ENCODE measurements around the gene PBLD.
"Not testable (repeated sequence)": the region's sequence is repeated elsewhere in the genome, so short reads cannot be mapped to it uniquely, and the experiment has no call there.

PBLD gene

DNA sequence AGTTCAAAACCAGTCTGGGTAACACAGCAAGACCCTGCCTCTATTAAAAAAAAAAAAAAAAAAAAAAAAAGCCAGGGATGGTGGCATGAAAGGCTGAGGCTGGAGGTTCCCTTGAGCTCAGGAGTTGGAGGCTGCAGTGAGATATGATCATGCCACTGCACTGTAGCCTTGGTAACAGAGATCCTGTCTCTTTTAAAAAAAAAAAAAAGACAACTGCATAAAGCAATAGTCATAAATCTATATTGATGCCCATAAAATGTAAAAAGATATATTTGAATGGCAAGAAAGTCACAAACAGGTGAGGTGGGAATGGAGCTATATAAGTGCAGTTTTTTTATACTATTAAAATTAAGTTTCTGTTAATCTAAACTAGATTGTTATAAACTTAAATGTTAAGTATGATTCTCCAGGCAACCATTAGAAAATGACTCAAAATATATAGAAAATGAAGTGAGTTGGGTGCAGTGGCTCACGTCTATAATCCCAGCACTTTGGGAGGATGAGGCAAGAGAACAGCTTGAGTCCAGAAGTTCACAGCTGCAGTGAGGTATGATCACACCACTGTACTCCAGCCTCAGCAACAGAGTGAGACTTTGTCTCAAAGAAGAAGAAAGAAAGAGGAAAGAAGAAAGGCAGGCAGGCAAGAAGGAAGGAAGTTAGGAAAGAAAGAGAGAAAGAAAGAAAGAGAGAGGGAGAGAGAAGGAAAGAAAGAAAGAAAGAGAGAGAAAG, 14.2 kb downstream of the PBLD start:
- Histone ChIP-seq H3K4me1 (ENCODE audit: insufficient read depth, poor library complexity, severe bottlenecking) (no peaks in the 10 kb centered on the region), H3K27me3 (ENCODE audit: insufficient read depth, poor library complexity, severe bottlenecking) (no peaks in the 10 kb centered on the region), H3K9me3 (ENCODE audit: severe bottlenecking) (no peaks in the 10 kb centered on the region), H3K27ac (ENCODE audit: poor library complexity, severe bottlenecking) (no peak overlapping the region), H3K36me3 (ENCODE audit: low read depth) (no peaks in the 10 kb centered on the region), H3K4me3 (ENCODE audit: severe bottlenecking) (no peak overlapping the region)
- TF ChIP-seq, protein P1, sequence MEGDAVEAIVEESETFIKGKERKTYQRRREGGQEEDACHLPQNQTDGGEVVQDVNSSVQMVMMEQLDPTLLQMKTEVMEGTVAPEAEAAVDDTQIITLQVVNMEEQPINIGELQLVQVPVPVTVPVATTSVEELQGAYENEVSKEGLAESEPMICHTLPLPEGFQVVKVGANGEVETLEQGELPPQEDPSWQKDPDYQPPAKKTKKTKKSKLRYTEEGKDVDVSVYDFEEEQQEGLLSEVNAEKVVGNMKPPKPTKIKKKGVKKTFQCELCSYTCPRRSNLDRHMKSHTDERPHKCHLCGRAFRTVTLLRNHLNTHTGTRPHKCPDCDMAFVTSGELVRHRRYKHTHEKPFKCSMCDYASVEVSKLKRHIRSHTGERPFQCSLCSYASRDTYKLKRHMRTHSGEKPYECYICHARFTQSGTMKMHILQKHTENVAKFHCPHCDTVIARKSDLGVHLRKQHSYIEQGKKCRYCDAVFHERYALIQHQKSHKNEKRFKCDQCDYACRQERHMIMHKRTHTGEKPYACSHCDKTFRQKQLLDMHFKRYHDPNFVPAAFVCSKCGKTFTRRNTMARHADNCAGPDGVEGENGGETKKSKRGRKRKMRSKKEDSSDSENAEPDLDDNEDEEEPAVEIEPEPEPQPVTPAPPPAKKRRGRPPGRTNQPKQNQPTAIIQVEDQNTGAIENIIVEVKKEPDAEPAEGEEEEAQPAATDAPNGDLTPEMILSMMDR (IDR thresholded peaks at IDR 0.05; ENCODE audit: poor library complexity, severe bottlenecking): no peak
- no peak for DNase-seq (ENCODE audit: low spot score)
- no peak for ATAC-seq (ENCODE audit: low read depth)

DNA sequence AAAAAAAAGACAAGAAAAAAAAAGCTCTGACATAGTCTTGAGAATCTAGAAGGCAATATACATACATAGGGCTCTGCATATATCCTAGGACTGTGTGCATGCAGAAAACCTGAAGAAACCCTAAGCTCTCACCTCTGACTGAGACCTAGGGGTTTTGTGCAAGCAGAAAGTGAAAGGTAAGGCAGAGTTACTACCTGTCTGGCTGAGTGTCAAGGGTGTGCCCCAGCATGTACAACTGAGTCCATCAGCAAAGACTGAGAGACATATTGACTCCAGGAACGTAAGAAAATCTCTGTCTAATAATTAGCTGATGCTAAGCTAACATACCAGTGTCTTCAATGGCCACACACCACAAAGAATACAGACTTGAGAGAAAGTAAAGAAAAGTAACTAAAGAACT, 17.1 kb downstream of the PBLD start:
- Histone ChIP-seq H3K27me3 (ENCODE audit: insufficient read depth, poor library complexity, severe bottlenecking) (no peaks in the 10 kb centered on the region), H3K36me3 (ENCODE audit: low read depth) (no peaks in the 10 kb centered on the region), H3K27ac (ENCODE audit: poor library complexity, severe bottlenecking) (no peak overlapping the region), H3K4me1 (ENCODE audit: insufficient read depth, poor library complexity, severe bottlenecking) (no peaks in the 10 kb centered on the region), H3K9me3 (ENCODE audit: severe bottlenecking) (no peaks in the 10 kb centered on the region), H3K4me3 (ENCODE audit: severe bottlenecking) (no peak overlapping the region)
- DNase-seq (ENCODE audit: low spot score): no peak
- TF ChIP-seq, protein P1 (IDR thresholded peaks at IDR 0.05; ENCODE audit: poor library complexity, severe bottlenecking): no peak
- no peak for ATAC-seq (ENCODE audit: low read depth)

DNA sequence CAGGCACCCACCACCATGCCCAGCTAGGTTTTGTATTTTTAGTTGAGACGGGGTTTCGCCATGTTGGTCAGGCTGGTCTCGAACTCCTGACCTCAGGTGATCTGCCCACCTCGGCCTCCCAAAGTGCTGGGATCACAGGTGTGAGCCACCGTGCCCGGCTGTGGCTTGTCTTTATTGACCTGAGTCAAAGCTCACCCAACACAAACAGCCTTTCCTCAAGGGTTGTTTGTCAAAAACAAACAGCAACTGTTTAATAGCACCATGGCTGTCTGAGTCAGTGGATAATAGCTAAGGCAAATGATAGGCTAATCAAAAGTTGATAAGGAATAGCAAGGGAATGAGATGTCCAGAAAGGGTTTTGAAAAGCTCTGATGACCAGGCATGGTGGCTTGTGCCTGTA, 17.8 kb downstream of the PBLD start:
- not testable (repeated sequence) for H3K27me3 ChIP-seq (ENCODE audit: insufficient read depth, poor library complexity, severe bottlenecking); ATAC-seq (ENCODE audit: low read depth); DNase-seq (ENCODE audit: low spot score); H3K4me1 ChIP-seq (ENCODE audit: insufficient read depth, poor library complexity, severe bottlenecking); H3K9me3 ChIP-seq (ENCODE audit: severe bottlenecking); H3K4me3 ChIP-seq (ENCODE audit: severe bottlenecking); H3K36me3 ChIP-seq (ENCODE audit: low read depth); H3K27ac ChIP-seq (ENCODE audit: poor library complexity, severe bottlenecking)

DNA sequence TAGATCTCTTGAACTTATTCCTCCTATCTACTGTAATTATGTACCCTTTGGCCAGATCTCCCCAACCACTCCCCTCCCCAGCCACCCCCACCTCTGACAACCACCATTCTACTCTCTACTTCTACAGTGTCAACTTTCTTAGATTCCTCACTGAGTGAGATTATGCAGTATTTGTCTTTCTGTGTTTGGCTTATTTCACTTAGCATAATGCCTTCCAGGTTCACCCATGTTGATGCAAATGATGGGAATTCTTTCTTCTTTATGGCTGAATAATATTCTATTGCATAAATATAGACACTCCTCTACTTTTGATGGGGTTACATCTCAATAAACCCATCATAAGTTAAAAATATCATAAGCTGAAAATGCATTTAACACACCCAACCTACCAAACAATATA, 22.2 kb downstream of the PBLD start:
- ATAC-seq (ENCODE audit: low read depth) (no peak), DNase-seq (ENCODE audit: low spot score) (no peak)
- no peaks in the 10 kb centered on the region for H3K9me3 ChIP-seq (ENCODE audit: severe bottlenecking)
- H3K27ac ChIP-seq (ENCODE audit: poor library complexity, severe bottlenecking): no peak overlapping the region
- H3K27me3 ChIP-seq (ENCODE audit: insufficient read depth, poor library complexity, severe bottlenecking): no peaks in the 10 kb centered on the region
- no peak overlapping the region for H3K4me3 ChIP-seq (ENCODE audit: severe bottlenecking)
- H3K36me3 ChIP-seq (ENCODE audit: low read depth): no peaks in the 10 kb centered on the region
- no peaks in the 10 kb centered on the region for H3K4me1 ChIP-seq (ENCODE audit: insufficient read depth, poor library complexity, severe bottlenecking)
- TF ChIP-seq, protein P1 (IDR thresholded peaks at IDR 0.05; ENCODE audit: poor library complexity, severe bottlenecking): no peak

DNA sequence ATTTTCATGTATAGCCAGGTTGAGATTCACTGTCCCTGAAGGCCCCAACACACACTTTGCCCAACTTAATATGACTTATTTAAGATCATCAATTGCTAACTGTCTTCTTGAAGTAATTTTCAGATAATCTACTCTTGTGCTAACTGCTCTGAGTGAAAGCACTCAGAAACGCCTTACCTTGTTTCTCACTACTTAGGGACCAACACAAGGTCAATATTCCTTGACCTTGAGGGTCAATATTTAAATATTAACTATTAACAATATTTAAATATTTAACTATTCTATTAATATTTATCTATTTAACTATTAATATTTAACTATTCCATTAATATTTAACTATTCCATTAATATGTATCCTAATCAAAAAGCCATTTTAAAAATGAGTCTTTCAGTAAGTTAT, 26.9 kb downstream of the PBLD start:
- Histone ChIP-seq H3K27ac (ENCODE audit: poor library complexity, severe bottlenecking) (no peak overlapping the region), H3K27me3 (ENCODE audit: insufficient read depth, poor library complexity, severe bottlenecking) (no peaks in the 10 kb centered on the region)
- no peak for ATAC-seq (ENCODE audit: low read depth)

More for the DNA sequence above, 26.9 kb downstream of the PBLD start:
- H3K4me3 ChIP-seq (ENCODE audit: severe bottlenecking): no peak overlapping the region
- H3K4me1 ChIP-seq (ENCODE audit: insufficient read depth, poor library complexity, severe bottlenecking): no peaks in the 10 kb centered on the region
- DNase-seq (ENCODE audit: low spot score): no peak
- H3K9me3 ChIP-seq (ENCODE audit: severe bottlenecking): no peaks in the 10 kb centered on the region
- H3K36me3 ChIP-seq (ENCODE audit: low read depth): no peaks in the 10 kb centered on the region
- TF ChIP-seq, protein P1 (IDR thresholded peaks at IDR 0.05; ENCODE audit: poor library complexity, severe bottlenecking): no peak
